Measurements from ENCODE around the gene SDF4.

The SDF4 gene

GRCh38 chr1:1187938-1188337 lies 43.9 kb downstream of the SDF4 start:
- TF ChIP-seq CTCF (IDR thresholded peaks at IDR 0.05; ENCODE audit: low read depth, low read length): no peak
- DNase-seq (ENCODE audit: extremely low read depth, low read depth): peak; percentile 70

- no peak for TF ChIP-seq CTCF (IDR thresholded peaks at IDR 0.05; ENCODE audit: low read depth, low read length)
Observed at GRCh38 chr1:1185101-1185765, 46.6 kb downstream of the SDF4 start.

GRCh38 chr1:1183833-1184775 lies 47.7 kb downstream of the SDF4 start:
- no peak for TF ChIP-seq CTCF (IDR thresholded peaks at IDR 0.05; ENCODE audit: low read depth, low read length)
- DNase-seq (ENCODE audit: extremely low read depth, low read depth): no peak

More at GRCh38 chr1:1185101-1185765, 46.6 kb downstream of the SDF4 start:
- DNase-seq (ENCODE audit: extremely low read depth, low read depth): no peak

GRCh38 chr1:1183221-1183747 lies 48.5 kb downstream of the SDF4 start:
- no peak for DNase-seq (ENCODE audit: extremely low read depth, low read depth)

GRCh38 chr1:1182491-1183220 lies 49.1 kb downstream of the SDF4 start:
- TF ChIP-seq CTCF (IDR thresholded peaks at IDR 0.05; ENCODE audit: low read depth, low read length): no peak
- DNase-seq (ENCODE audit: extremely low read depth, low read depth): no peak

More at GRCh38 chr1:1183221-1183747, 48.5 kb downstream of the SDF4 start:
- TF ChIP-seq CTCF (IDR thresholded peaks at IDR 0.05; ENCODE audit: low read depth, low read length): no peak

GRCh38 chr1:1181938-1182410 lies 49.8 kb downstream of the SDF4 start:
- no peak for TF ChIP-seq CTCF (IDR thresholded peaks at IDR 0.05; ENCODE audit: low read depth, low read length)

More at GRCh38 chr1:1181938-1182410, 49.8 kb downstream of the SDF4 start:
- DNase-seq (ENCODE audit: extremely low read depth, low read depth): no peak
